WTC11 (cell line): ENCODE results near the gene AKT1S1. TPM values are rescaled to one million over a fixed set of nuclear protein-coding genes. Genes with fewer than 3 reads are reported as not detected.

ENCODE experiments used
- ATAC-seq: fragments of 200-7000 bp; cut with Tn5 transposase; 2 replicates; pipeline ENCODE4 v1.10.0; 2021; ENCODE audit warnings: mild to moderate bottlenecking, moderate library complexity
- CTCF ChIA-PET: fragments of 300-600 bp; sonication (Branson Sonifier 250); formaldehyde crosslinking; loops from one replicate; lab custom pipeline; 2021; ENCODE audit warnings: antibody characterized with exemption; lab: Charles Lee
- POLR2A ChIA-PET: fragments of 350-600 bp; sonication (Branson Sonifier 250); formaldehyde crosslinking; loops from one replicate; lab custom pipeline; 2021; ENCODE audit warnings: antibody characterized with exemption; lab: Charles Lee
- DNase-seq: peaks from one replicate; pipeline ENCODE4 v3.0.0; 2021; ENCODE audit warnings: low spot score
- H3K27ac Mint-ChIP-seq: 2 replicates; pipeline ENCODE4 v1.8.0; 2021; ENCODE audit warnings: mixed read lengths
- H3K27me3 Mint-ChIP-seq: 2 replicates; pipeline ENCODE4 v1.8.0; 2021; ENCODE audit warnings: low read depth, mild to moderate bottlenecking, moderate library complexity, mixed read lengths
- H3K36me3 Mint-ChIP-seq: 2 replicates; pipeline ENCODE4 v1.8.0; 2021; ENCODE audit warnings: mixed read lengths
- H3K4me1 Mint-ChIP-seq: 2 replicates; pipeline ENCODE4 v1.8.0; 2022; ENCODE audit warnings: mixed read lengths
- H3K4me3 Mint-ChIP-seq: 2 replicates; pipeline ENCODE4 v1.8.0; 2021; ENCODE audit warnings: mild to moderate bottlenecking, moderate library complexity, mixed read lengths
- H3K9me3 Mint-ChIP-seq: 2 replicates; pipeline ENCODE4 v1.8.0; 2021; ENCODE audit warnings: mixed read lengths
- ATF1 ChIP-seq: sonication (generic); formaldehyde crosslinking; IDR thresholded peaks from 2 replicates; pipeline ENCODE4 v1.8.1; 2023; ENCODE audit warnings: mild to moderate bottlenecking, moderate library complexity, missing genetic modification reagents
- ESRRA ChIP-seq: sonication (generic); formaldehyde crosslinking; IDR thresholded peaks from 2 replicates; pipeline ENCODE4 v1.8.1; 2022; ENCODE audit warnings: mild to moderate bottlenecking, missing genetic modification reagents, borderline replicate concordance
- GTF2I ChIP-seq: fragments of 250-450 bp; sonication (Bioruptor Pico); conservative IDR thresholded peaks from 2 replicates; pipeline ENCODE4 v1.4.0; 2021; ENCODE audit warnings: mild to moderate bottlenecking
- JAZF1 ChIP-seq: fragments of 250-450 bp; sonication (Bioruptor Pico); IDR thresholded peaks from 2 replicates; pipeline ENCODE4 v1.9.0; 2021; ENCODE audit warnings: moderate library complexity, mild to moderate bottlenecking, inconsistent platforms
- TCF7 ChIP-seq: sonication (generic); formaldehyde crosslinking; IDR thresholded peaks from 2 replicates; pipeline ENCODE4 v1.8.0; 2022; ENCODE audit warnings: mild to moderate bottlenecking, low read depth, missing genetic modification reagents, moderate library complexity
- ZNF121 ChIP-seq: sonication (generic); formaldehyde crosslinking; IDR thresholded peaks from 2 replicates; pipeline ENCODE4 v1.8.0; 2023; ENCODE audit warnings: missing genetic modification reagents
- ZNF232 ChIP-seq: sonication (generic); formaldehyde crosslinking; IDR thresholded peaks from 2 replicates; pipeline ENCODE4 v1.8.0; 2022; ENCODE audit warnings: mild to moderate bottlenecking, missing genetic modification reagents
- ZNF396 ChIP-seq: fragments of 250-450 bp; sonication (Bioruptor Pico); IDR thresholded peaks from 2 replicates; pipeline ENCODE4 v1.8.0; 2021; ENCODE audit warnings: mild to moderate bottlenecking, moderate library complexity, borderline replicate concordance
- total RNA-seq: library from RNA; stranded (reverse); gene quantifications from 3 replicates; pipeline ENCODE4 v1.2.3, GENCODE V29; 2021
- TF ChIP-seq, protein P1 (sequence below): sonication (generic); formaldehyde crosslinking; IDR thresholded peaks from 2 replicates; pipeline ENCODE4 v1.8.1; 2023; ENCODE audit warnings: mild to moderate bottlenecking, missing genetic modification reagents, borderline replicate concordance
- TF ChIP-seq, protein P2 (sequence below): fragments of 250-450 bp; sonication (Bioruptor Pico); IDR thresholded peaks from 2 replicates; pipeline ENCODE4 v1.9.0; 2021; ENCODE audit warnings: mild to moderate bottlenecking
- TF ChIP-seq, protein P3 (sequence below): sonication (generic); formaldehyde crosslinking; IDR thresholded peaks from 2 replicates; pipeline ENCODE4 v1.8.1; 2022; ENCODE audit warnings: mild to moderate bottlenecking, moderate library complexity, missing genetic modification reagents
- TF ChIP-seq, protein P4 (sequence below): sonication (generic); formaldehyde crosslinking; IDR thresholded peaks from 2 replicates; pipeline ENCODE4 v1.8.0; 2023; ENCODE audit warnings: missing genetic modification reagents, mild to moderate bottlenecking, borderline replicate concordance
- TF ChIP-seq, protein P5 (sequence below): sonication (generic); formaldehyde crosslinking; IDR thresholded peaks from 2 replicates; pipeline ENCODE4 v1.8.0; 2023; ENCODE audit warnings: missing genetic modification reagents
- TF ChIP-seq, protein P6 (sequence below): sonication (generic); formaldehyde crosslinking; IDR thresholded peaks from 2 replicates; pipeline ENCODE4 v1.8.0; 2022; ENCODE audit warnings: mild to moderate bottlenecking, missing genetic modification reagents
- TF ChIP-seq, protein P7 (sequence below): sonication (generic); formaldehyde crosslinking; IDR thresholded peaks from 2 replicates; pipeline ENCODE4 v1.8.0; 2022; ENCODE audit warnings: mild to moderate bottlenecking, missing genetic modification reagents
- TF ChIP-seq, protein P8 (sequence below): sonication (generic); formaldehyde crosslinking; IDR thresholded peaks from 2 replicates; pipeline ENCODE4 v1.8.1; 2022; ENCODE audit warnings: missing genetic modification reagents, borderline replicate concordance

AKT1S1 gene
- total RNA-seq, 1 experiment from 2014 or later: 47.8 TPM

DNA sequence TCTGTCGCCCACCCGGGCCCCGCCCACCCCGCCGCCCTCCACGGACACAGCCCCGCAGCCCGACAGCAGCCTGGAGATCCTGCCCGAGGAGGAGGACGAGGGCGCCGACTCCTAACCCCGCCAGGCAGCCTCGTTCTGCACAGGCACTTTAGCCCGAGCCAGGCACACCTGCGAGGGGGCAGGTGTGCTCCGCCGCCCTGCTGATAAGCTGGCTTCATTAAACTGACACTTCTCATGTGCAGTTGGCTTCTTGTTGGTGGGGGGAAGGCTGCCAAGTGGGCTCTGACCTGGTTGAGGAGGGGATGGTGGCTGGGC is 11.3 kb upstream of the AKT1S1 start:
- H3K36me3 Mint-ChIP-seq: peaks cover 34% of the 10 kb centered on the region
- TF ChIP-seq, protein P1, sequence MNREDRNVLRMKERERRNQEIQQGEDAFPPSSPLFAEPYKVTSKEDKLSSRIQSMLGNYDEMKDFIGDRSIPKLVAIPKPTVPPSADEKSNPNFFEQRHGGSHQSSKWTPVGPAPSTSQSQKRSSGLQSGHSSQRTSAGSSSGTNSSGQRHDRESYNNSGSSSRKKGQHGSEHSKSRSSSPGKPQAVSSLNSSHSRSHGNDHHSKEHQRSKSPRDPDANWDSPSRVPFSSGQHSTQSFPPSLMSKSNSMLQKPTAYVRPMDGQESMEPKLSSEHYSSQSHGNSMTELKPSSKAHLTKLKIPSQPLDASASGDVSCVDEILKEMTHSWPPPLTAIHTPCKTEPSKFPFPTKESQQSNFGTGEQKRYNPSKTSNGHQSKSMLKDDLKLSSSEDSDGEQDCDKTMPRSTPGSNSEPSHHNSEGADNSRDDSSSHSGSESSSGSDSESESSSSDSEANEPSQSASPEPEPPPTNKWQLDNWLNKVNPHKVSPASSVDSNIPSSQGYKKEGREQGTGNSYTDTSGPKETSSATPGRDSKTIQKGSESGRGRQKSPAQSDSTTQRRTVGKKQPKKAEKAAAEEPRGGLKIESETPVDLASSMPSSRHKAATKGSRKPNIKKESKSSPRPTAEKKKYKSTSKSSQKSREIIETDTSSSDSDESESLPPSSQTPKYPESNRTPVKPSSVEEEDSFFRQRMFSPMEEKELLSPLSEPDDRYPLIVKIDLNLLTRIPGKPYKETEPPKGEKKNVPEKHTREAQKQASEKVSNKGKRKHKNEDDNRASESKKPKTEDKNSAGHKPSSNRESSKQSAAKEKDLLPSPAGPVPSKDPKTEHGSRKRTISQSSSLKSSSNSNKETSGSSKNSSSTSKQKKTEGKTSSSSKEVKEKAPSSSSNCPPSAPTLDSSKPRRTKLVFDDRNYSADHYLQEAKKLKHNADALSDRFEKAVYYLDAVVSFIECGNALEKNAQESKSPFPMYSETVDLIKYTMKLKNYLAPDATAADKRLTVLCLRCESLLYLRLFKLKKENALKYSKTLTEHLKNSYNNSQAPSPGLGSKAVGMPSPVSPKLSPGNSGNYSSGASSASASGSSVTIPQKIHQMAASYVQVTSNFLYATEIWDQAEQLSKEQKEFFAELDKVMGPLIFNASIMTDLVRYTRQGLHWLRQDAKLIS (CRISPR knock-in tag): no peak
- TF ChIP-seq ZNF232 (CRISPR knock-in tag) (no peak), GTF2I (no peak), ZNF121 (CRISPR knock-in tag) (no peak), ZNF396 (CRISPR knock-in tag) (no peak), JAZF1 (CRISPR knock-in tag) (no peak), TCF7 (CRISPR knock-in tag) (no peak), ATF1 (no peak), ESRRA (CRISPR knock-in tag) (no peak)
- TF ChIP-seq, protein P2, sequence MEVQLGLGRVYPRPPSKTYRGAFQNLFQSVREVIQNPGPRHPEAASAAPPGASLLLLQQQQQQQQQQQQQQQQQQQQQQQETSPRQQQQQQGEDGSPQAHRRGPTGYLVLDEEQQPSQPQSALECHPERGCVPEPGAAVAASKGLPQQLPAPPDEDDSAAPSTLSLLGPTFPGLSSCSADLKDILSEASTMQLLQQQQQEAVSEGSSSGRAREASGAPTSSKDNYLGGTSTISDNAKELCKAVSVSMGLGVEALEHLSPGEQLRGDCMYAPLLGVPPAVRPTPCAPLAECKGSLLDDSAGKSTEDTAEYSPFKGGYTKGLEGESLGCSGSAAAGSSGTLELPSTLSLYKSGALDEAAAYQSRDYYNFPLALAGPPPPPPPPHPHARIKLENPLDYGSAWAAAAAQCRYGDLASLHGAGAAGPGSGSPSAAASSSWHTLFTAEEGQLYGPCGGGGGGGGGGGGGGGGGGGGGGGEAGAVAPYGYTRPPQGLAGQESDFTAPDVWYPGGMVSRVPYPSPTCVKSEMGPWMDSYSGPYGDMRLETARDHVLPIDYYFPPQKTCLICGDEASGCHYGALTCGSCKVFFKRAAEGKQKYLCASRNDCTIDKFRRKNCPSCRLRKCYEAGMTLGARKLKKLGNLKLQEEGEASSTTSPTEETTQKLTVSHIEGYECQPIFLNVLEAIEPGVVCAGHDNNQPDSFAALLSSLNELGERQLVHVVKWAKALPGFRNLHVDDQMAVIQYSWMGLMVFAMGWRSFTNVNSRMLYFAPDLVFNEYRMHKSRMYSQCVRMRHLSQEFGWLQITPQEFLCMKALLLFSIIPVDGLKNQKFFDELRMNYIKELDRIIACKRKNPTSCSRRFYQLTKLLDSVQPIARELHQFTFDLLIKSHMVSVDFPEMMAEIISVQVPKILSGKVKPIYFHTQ (CRISPR knock-in tag): no peak
- TF ChIP-seq, protein P3, sequence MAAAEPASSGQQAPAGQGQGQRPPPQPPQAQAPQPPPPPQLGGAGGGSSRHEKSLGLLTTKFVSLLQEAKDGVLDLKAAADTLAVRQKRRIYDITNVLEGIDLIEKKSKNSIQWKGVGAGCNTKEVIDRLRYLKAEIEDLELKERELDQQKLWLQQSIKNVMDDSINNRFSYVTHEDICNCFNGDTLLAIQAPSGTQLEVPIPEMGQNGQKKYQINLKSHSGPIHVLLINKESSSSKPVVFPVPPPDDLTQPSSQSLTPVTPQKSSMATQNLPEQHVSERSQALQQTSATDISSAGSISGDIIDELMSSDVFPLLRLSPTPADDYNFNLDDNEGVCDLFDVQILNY (CRISPR knock-in tag): no peak
- TF ChIP-seq, protein P4, sequence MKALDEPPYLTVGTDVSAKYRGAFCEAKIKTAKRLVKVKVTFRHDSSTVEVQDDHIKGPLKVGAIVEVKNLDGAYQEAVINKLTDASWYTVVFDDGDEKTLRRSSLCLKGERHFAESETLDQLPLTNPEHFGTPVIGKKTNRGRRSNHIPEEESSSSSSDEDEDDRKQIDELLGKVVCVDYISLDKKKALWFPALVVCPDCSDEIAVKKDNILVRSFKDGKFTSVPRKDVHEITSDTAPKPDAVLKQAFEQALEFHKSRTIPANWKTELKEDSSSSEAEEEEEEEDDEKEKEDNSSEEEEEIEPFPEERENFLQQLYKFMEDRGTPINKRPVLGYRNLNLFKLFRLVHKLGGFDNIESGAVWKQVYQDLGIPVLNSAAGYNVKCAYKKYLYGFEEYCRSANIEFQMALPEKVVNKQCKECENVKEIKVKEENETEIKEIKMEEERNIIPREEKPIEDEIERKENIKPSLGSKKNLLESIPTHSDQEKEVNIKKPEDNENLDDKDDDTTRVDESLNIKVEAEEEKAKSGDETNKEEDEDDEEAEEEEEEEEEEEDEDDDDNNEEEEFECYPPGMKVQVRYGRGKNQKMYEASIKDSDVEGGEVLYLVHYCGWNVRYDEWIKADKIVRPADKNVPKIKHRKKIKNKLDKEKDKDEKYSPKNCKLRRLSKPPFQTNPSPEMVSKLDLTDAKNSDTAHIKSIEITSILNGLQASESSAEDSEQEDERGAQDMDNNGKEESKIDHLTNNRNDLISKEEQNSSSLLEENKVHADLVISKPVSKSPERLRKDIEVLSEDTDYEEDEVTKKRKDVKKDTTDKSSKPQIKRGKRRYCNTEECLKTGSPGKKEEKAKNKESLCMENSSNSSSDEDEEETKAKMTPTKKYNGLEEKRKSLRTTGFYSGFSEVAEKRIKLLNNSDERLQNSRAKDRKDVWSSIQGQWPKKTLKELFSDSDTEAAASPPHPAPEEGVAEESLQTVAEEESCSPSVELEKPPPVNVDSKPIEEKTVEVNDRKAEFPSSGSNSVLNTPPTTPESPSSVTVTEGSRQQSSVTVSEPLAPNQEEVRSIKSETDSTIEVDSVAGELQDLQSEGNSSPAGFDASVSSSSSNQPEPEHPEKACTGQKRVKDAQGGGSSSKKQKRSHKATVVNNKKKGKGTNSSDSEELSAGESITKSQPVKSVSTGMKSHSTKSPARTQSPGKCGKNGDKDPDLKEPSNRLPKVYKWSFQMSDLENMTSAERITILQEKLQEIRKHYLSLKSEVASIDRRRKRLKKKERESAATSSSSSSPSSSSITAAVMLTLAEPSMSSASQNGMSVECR (CRISPR knock-in tag): no peak
- TF ChIP-seq, protein P5, sequence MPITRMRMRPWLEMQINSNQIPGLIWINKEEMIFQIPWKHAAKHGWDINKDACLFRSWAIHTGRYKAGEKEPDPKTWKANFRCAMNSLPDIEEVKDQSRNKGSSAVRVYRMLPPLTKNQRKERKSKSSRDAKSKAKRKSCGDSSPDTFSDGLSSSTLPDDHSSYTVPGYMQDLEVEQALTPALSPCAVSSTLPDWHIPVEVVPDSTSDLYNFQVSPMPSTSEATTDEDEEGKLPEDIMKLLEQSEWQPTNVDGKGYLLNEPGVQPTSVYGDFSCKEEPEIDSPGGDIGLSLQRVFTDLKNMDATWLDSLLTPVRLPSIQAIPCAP (CRISPR knock-in tag): no peak
- TF ChIP-seq, protein P6, sequence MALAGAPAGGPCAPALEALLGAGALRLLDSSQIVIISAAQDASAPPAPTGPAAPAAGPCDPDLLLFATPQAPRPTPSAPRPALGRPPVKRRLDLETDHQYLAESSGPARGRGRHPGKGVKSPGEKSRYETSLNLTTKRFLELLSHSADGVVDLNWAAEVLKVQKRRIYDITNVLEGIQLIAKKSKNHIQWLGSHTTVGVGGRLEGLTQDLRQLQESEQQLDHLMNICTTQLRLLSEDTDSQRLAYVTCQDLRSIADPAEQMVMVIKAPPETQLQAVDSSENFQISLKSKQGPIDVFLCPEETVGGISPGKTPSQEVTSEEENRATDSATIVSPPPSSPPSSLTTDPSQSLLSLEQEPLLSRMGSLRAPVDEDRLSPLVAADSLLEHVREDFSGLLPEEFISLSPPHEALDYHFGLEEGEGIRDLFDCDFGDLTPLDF (CRISPR knock-in tag): no peak
- TF ChIP-seq, protein P7, sequence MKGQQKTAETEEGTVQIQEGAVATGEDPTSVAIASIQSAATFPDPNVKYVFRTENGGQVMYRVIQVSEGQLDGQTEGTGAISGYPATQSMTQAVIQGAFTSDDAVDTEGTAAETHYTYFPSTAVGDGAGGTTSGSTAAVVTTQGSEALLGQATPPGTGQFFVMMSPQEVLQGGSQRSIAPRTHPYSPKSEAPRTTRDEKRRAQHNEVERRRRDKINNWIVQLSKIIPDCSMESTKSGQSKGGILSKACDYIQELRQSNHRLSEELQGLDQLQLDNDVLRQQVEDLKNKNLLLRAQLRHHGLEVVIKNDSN: no peak
- TF ChIP-seq, protein P8, sequence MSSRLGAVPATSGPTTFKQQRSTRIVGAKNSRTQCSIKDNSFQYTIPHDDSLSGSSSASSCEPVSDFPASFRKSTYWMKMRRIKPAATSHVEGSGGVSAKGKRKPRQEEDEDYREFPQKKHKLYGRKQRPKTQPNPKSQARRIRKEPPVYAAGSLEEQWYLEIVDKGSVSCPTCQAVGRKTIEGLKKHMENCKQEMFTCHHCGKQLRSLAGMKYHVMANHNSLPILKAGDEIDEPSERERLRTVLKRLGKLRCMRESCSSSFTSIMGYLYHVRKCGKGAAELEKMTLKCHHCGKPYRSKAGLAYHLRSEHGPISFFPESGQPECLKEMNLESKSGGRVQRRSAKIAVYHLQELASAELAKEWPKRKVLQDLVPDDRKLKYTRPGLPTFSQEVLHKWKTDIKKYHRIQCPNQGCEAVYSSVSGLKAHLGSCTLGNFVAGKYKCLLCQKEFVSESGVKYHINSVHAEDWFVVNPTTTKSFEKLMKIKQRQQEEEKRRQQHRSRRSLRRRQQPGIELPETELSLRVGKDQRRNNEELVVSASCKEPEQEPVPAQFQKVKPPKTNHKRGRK: no peak
- ChIA-PET CTCF (interaction anchor here (0.6 to 1.1 kb wide), 2 partner anchors 10 to 161 kb away, joined by 4 read pairs; no protein-coding TSS in a partner anchor), POLR2A (interaction anchor here (0.6 kb wide), 1 partner anchor 16 kb away, joined by 3 read pairs; no protein-coding TSS in a partner anchor)
- no peak overlapping the region for H3K27ac Mint-ChIP-seq
- no peak overlapping the region for H3K4me3 Mint-ChIP-seq
- peaks cover 40% of the 10 kb centered on the region for H3K27me3 Mint-ChIP-seq
- H3K9me3 Mint-ChIP-seq: no peaks in the 10 kb centered on the region
- H3K4me1 Mint-ChIP-seq: peaks cover 11% of the 10 kb centered on the region
- ATAC-seq: no peak
- DNase-seq: no peak
